HepG2 (cell line): ENCODE results near the gene SLC2A10. TPM values are rescaled to one million over a fixed set of nuclear protein-coding genes. Genes with fewer than 3 reads are reported as not detected.

Source experiments
- AHDC1 ChIP-seq: sonication (generic); formaldehyde crosslinking; IDR thresholded peaks from 2 replicates; pipeline ENCODE4 v1.5.1; 2020; ENCODE audit warnings: mild to moderate bottlenecking, missing genetic modification reagents, borderline replicate concordance
- MAF1 ChIP-seq: sonication (generic); formaldehyde crosslinking; IDR thresholded peaks from 2 replicates; pipeline ENCODE4 v1.5.0; 2020; ENCODE audit warnings: missing genetic modification reagents, borderline replicate concordance
- MAZ ChIP-seq, 2 experiments: sonication (generic) in 1 of 2; formaldehyde crosslinking in 1 of 2; IDR thresholded peaks; 2 replicates each; pipeline versions ENCODE4 v1.5.0 to v1.6.1; 2012 to 2020; ENCODE audit warnings: low read depth in 2 of 2, mild to moderate bottlenecking in 2 of 2, borderline replicate concordance in 1 of 2, improper control_type of control experiment in 1 of 2, low read length in 1 of 2, missing genetic modification reagents in 1 of 2, moderate library complexity in 1 of 2
- MED8 ChIP-seq: sonication (generic); formaldehyde crosslinking; IDR thresholded peaks from 2 replicates; pipeline ENCODE4 v1.8.1; 2023; ENCODE audit warnings: mild to moderate bottlenecking, missing genetic modification reagents; ENCODE audit not compliant: insufficient replicate concordance
- RXRA ChIP-seq: sonication (generic); formaldehyde crosslinking; IDR thresholded peaks from 2 replicates; pipeline ENCODE4 v1.5.1; 2020; ENCODE audit warnings: missing genetic modification reagents
- SMAD9 ChIP-seq: sonication (generic); formaldehyde crosslinking; IDR thresholded peaks from 2 replicates; pipeline ENCODE4 v1.5.1; 2020; ENCODE audit warnings: mild to moderate bottlenecking, missing genetic modification reagents
- SP1 ChIP-seq, 2 experiments: fragments of 450-650 bp in 1 of 2; sonication (generic) in 1 of 2; formaldehyde crosslinking in 1 of 2; IDR thresholded peaks; 2 replicates each; pipeline versions ENCODE4 v1.4.0 to v1.6.1; 2016 to 2020; ENCODE audit warnings: missing genetic modification reagents in 1 of 2
- TEAD3 ChIP-seq: optimal IDR thresholded peaks from 2 replicates; pipeline ENCODE3; 2016; ENCODE audit warnings: borderline replicate concordance
- TERF1 ChIP-seq: sonication (generic); formaldehyde crosslinking; IDR thresholded peaks from 2 replicates; pipeline ENCODE4 v1.8.0; 2022; ENCODE audit warnings: mild to moderate bottlenecking, missing genetic modification reagents, moderate library complexity
- ZKSCAN1 ChIP-seq: fragments of 150-350 bp; IDR thresholded peaks from 2 replicates; pipeline ENCODE4 v1.6.1; 2014; ENCODE audit warnings: low read length
- ZNF138 ChIP-seq: sonication (generic); formaldehyde crosslinking; IDR thresholded peaks from 2 replicates; pipeline ENCODE4 v1.5.0; 2020; ENCODE audit warnings: mild to moderate bottlenecking, low read depth, missing genetic modification reagents
- ZNF512 ChIP-seq: sonication (generic); formaldehyde crosslinking; IDR thresholded peaks from 2 replicates; pipeline ENCODE4 v1.4.0; 2020; ENCODE audit warnings: mild to moderate bottlenecking, missing genetic modification reagents
- ZNF607 ChIP-seq: sonication (generic); formaldehyde crosslinking; IDR thresholded peaks from 2 replicates; pipeline ENCODE4 v1.5.1; 2020; ENCODE audit warnings: missing genetic modification reagents, mild to moderate bottlenecking, borderline replicate concordance
- ZNF670 ChIP-seq: sonication (generic); formaldehyde crosslinking; IDR thresholded peaks from 2 replicates; pipeline ENCODE4 v1.8.0; 2022; ENCODE audit warnings: mild to moderate bottlenecking, missing genetic modification reagents, borderline replicate concordance
- ZNF766 ChIP-seq: sonication (generic); formaldehyde crosslinking; IDR thresholded peaks from 2 replicates; pipeline ENCODE4 v1.5.0; 2020; ENCODE audit warnings: missing genetic modification reagents, borderline replicate concordance
- polyA plus RNA-seq, 8 experiments: library from polyadenylated mRNA; depleted of rRNA in 3 of 8; stranded (reverse) in 7 of 8; unstranded in 1 of 8; fragments of >200 nt; fragmentation: Illumina TruSeq in 4 of 8; extraction: Trizol in 4 of 8; gene quantifications; 2 replicates each; pipeline versions ENCODE4 v1.2.1 to v1.2.3, GENCODE V29; 2011 to 2016; ENCODE audit warnings: low read depth in 4 of 8, missing spikeins in 1 of 8, mixed read lengths in 1 of 8; ENCODE audit not compliant: insufficient read depth in 1 of 8
- total RNA-seq, 5 experiments: library from RNA; depleted of rRNA; stranded (reverse); fragments of >200 nt; fragmentation: Illumina TruSeq; extraction: Trizol; gene quantifications; 2 replicates each; pipeline ENCODE4 v1.2.3, GENCODE V29; 2016; ENCODE audit warnings: low read depth in 1 of 5

The SLC2A10 gene
- total and polyA plus RNA-seq, 2 of the 13 experiments (the other 11 are each of a cell fraction or from before 2014, with no cell fraction given) = 16.0 to 18.4 TPM

- TF ChIP-seq TERF1 (CRISPR knock-in tag) (0 out of 2 replicates have a peak, but pooled peaks have one; percentile 36), SP1 (IDR thresholded peaks at IDR 0.05) (no peak), SP1 (CRISPR knock-in tag; IDR thresholded peaks at IDR 0.05) (peak; percentile 42; the same call in 1 of the 2 replicates), ZKSCAN1 (no peak), ZNF670 (no peak; the same call in 1 of the 2 replicates), TEAD3 (CRISPR knock-in tag) (peak; percentile 91), ZNF607 (CRISPR knock-in tag) (no peak; the same call in 1 of the 2 replicates), ZNF512 (CRISPR knock-in tag) (no peak), MED8 (CRISPR knock-in tag) (no peak), ZNF138 (CRISPR knock-in tag) (0 out of 2 replicates have a peak, but pooled peaks have one; percentile 83), MAZ (IDR thresholded peaks at IDR 0.05; ENCODE audit: borderline replicate concordance, low read depth, low read length) (no peak), MAZ (CRISPR knock-in tag; IDR thresholded peaks at IDR 0.05; ENCODE audit: low read depth) (peak; percentile 77), ZNF766 (CRISPR knock-in tag) (0 out of 2 replicates have a peak, but pooled peaks have one; percentile 83), SMAD9 (CRISPR knock-in tag) (no peak), MAF1 (CRISPR knock-in tag) (no peak), RXRA (CRISPR knock-in tag) (peak; percentile 38; the same call in 1 of the 2 replicates), AHDC1 (CRISPR knock-in tag) (0 out of 2 replicates have a peak, but pooled peaks have one; percentile 55)
Observed at GRCh38 chr20:46708172-46708860, 1.1 kb upstream of the SLC2A10 start (continued).
